IMR-90 (cell line): ENCODE measurements around the gene GTF2A1. TPM values are rescaled to one million over a fixed set of nuclear protein-coding genes. Genes with fewer than 3 reads are reported as not detected.

Source experiments
- ATAC-seq: fragments of 200-7000 bp; cut with Tn5 transposase; 2 replicates; pipeline ENCODE4 v1.9.1; 2020; ENCODE audit warnings: low read depth, mild to moderate bottlenecking, moderate library complexity
- BruUV-seq: library from RNA; stranded (reverse); fragments of 400-500 nt; replicated peaks from 2 replicates; lab custom pipeline; 2021; lab: Mats Ljungman, UMichigan
- CTCF ChIA-PET: fragments of 300-600 bp; formaldehyde crosslinking; extraction: SDS; loops from one replicate; lab custom pipeline; 2021; ENCODE audit warnings: antibody characterized with exemption; lab: Yijun Ruan, JAX
- POLR2A ChIA-PET: fragments of 300-600 bp; sonication (Branson Sonifier 250); formaldehyde crosslinking; loops from one replicate; lab custom pipeline; 2022; ENCODE audit warnings: antibody characterized with exemption; ENCODE audit not compliant: unreplicated experiment; lab: Charles Lee
- DNase-seq: peaks from one replicate; pipeline ENCODE4 v3.0.0; 2013
- H2AFZ ChIP-seq: replicated peaks from 2 replicates; pipeline ENCODE3; 2013; ENCODE audit warnings: low read length, mild to moderate bottlenecking; ENCODE audit not compliant: poor library complexity
- H2AK5ac ChIP-seq: 2 replicates; pipeline ENCODE4 v1.6.1; 2013; ENCODE audit warnings: low read depth, low read length, inconsistent platforms
- H2AK9ac ChIP-seq: replicated peaks from 2 replicates; pipeline ENCODE3; 2013; ENCODE audit warnings: mild to moderate bottlenecking, low read depth, low read length, moderate library complexity; ENCODE audit not compliant: poor library complexity
- H2BK120ac ChIP-seq: 2 replicates; pipeline ENCODE4 v1.6.1; 2013; ENCODE audit warnings: low read depth, low read length, inconsistent platforms
- H2BK15ac ChIP-seq: 3 replicates; pipeline ENCODE4 v1.6.1; 2013; ENCODE audit warnings: low read depth, low read length, inconsistent platforms
- H2BK20ac ChIP-seq: 2 replicates; pipeline ENCODE4 v1.6.1; 2013; ENCODE audit warnings: low read depth, mild to moderate bottlenecking, inconsistent platforms, low read length, moderate library complexity
- H2BK5ac ChIP-seq: 2 replicates; pipeline ENCODE4 v1.6.1; 2013; ENCODE audit warnings: mild to moderate bottlenecking, low read depth, low read length, inconsistent platforms; ENCODE audit not compliant: poor library complexity, severe bottlenecking
- H3K14ac ChIP-seq: replicated peaks from 2 replicates; pipeline ENCODE4 v1.6.1; 2013; ENCODE audit warnings: low read depth, low read length, inconsistent platforms
- H3K18ac ChIP-seq: 2 replicates; pipeline ENCODE4 v1.6.1; 2013; ENCODE audit warnings: low read depth, low read length, control low read depth
- H3K23ac ChIP-seq: 2 replicates; pipeline ENCODE4 v1.6.1; 2013; ENCODE audit warnings: low read depth, low read length, inconsistent platforms
- H3K27ac ChIP-seq: 2 replicates; pipeline ENCODE4 v1.5.1; 2013; ENCODE audit warnings: mild to moderate bottlenecking, control low read depth, low read length; ENCODE audit not compliant: insufficient read depth
- H3K27me3 ChIP-seq: 2 replicates; pipeline ENCODE4 v1.6.1; 2013; ENCODE audit warnings: low read length; ENCODE audit not compliant: control insufficient read depth, insufficient read depth
- H3K36me3 ChIP-seq: 2 replicates; pipeline ENCODE4 v1.6.1; 2013; ENCODE audit warnings: low read length, mixed read lengths; ENCODE audit not compliant: control insufficient read depth, insufficient read depth
- H3K4ac ChIP-seq: 2 replicates; pipeline ENCODE4 v1.6.1; 2013; ENCODE audit warnings: low read depth, low read length, inconsistent platforms
- H3K4me1 ChIP-seq: 2 replicates; pipeline ENCODE4 v1.6.1; 2013; ENCODE audit warnings: low read length, mixed read lengths; ENCODE audit not compliant: control insufficient read depth, insufficient read depth
- H3K4me2 ChIP-seq: 2 replicates; pipeline ENCODE4 v1.6.1; 2013; ENCODE audit warnings: low read depth, mild to moderate bottlenecking, control low read depth, low read length, moderate library complexity
- H3K4me3 ChIP-seq: 2 replicates; pipeline ENCODE4 v1.5.1; 2013; ENCODE audit warnings: low read depth, mild to moderate bottlenecking, control low read depth, low read length, moderate library complexity; ENCODE audit not compliant: insufficient read depth
- H3K56ac ChIP-seq: 2 replicates; pipeline ENCODE4 v1.6.1; 2013; ENCODE audit warnings: low read length, inconsistent platforms; ENCODE audit not compliant: insufficient read depth; ENCODE audit errors: extremely low read depth
- H3K79me1 ChIP-seq, 2 experiments: 2 replicates each; pipeline ENCODE4 v1.6.1; 2013; ENCODE audit warnings: low read length in 2 of 2, inconsistent platforms in 1 of 2, low read depth in 1 of 2
- H3K9ac ChIP-seq: 2 replicates; pipeline ENCODE4 v1.6.1; 2013; ENCODE audit warnings: low read depth, low read length, control low read depth
- H3K9me1 ChIP-seq: 2 replicates; pipeline ENCODE4 v1.6.1; 2013; ENCODE audit warnings: low read length, inconsistent platforms; ENCODE audit not compliant: insufficient read depth
- H3K9me3 ChIP-seq: 2 replicates; pipeline ENCODE4 v1.6.1; 2013; ENCODE audit warnings: low read length; ENCODE audit not compliant: control insufficient read depth, insufficient read depth
- H4K20me1 ChIP-seq: 2 replicates; pipeline ENCODE4 v1.6.1; 2013; ENCODE audit warnings: low read length, inconsistent platforms; ENCODE audit not compliant: insufficient read depth
- H4K5ac ChIP-seq: 2 replicates; pipeline ENCODE4 v1.6.1; 2013; ENCODE audit warnings: mild to moderate bottlenecking, low read depth, low read length, control low read depth
- H4K8ac ChIP-seq, 2 experiments: 2 replicates each; pipeline ENCODE4 v1.6.1; 2013; ENCODE audit warnings: low read depth in 2 of 2, low read length in 2 of 2, control low read depth in 1 of 2, inconsistent platforms in 1 of 2
- H4K91ac ChIP-seq: 2 replicates; pipeline ENCODE4 v1.6.1; 2013; ENCODE audit warnings: low read depth, low read length, inconsistent platforms; ENCODE audit not compliant: insufficient read depth
- CEBPB ChIP-seq: IDR thresholded peaks from 2 replicates; pipeline ENCODE4 v1.6.1; 2012; ENCODE audit warnings: low read depth, low read length, improper control_type of control experiment
- WGBS, 2 experiments: methylation state at CpG; one replicate each; pipeline versions ENCODE4 v1.1.5 to v1.1.7; 2013; ENCODE audit warnings: missing lambda C conversion rate in 2 of 2; ENCODE audit not compliant: insufficient read length in 1 of 2; ENCODE audit errors: extremely low coverage in 2 of 2; 5-methylcytosine and 5-hydroxymethylcytosine counted together
- dilution Hi-C: fragments of 300-500 bp; cut with HindIII; formaldehyde crosslinking; loops from one replicate; pipeline ENCODE4 v1.14.3; 2018; ENCODE audit warnings: low sequenced_read_pairs; ENCODE audit not compliant: unreplicated experiment
- in situ Hi-C: fragments of 300-500 bp; cut with MboI; formaldehyde crosslinking; loops from 3 replicates; pipeline ENCODE4 v1.14.3; 2019; ENCODE audit warnings: low sequenced_read_pairs, inconsistent platforms, mixed read lengths
- intact Hi-C: fragments of 100-400 bp; cut with micrococcal nuclease; formaldehyde crosslinking; loops from 2 replicates; pipeline ENCODE4 v1.10.0; 2022
- polyA plus RNA-seq, 3 experiments: library from polyadenylated mRNA; depleted of rRNA; stranded (reverse); fragments of >200 nt; gene quantifications; 2 replicates each; pipeline ENCODE4 v1.2.3, GENCODE V29; 2012; ENCODE audit warnings: low replicate concordance in 1 of 3
- total RNA-seq: library from RNA; depleted of rRNA; stranded (reverse); fragments of >200 nt; gene quantifications from 2 replicates; pipeline ENCODE4 v1.2.3, GENCODE V29; 2012
- TF ChIP-seq, protein P1 (sequence below): fragments of 150-350 bp; IDR thresholded peaks from 2 replicates; pipeline ENCODE4 v1.6.1; 2017; ENCODE audit warnings: mild to moderate bottlenecking, antibody characterized with exemption, low read length, low read depth

Gene GTF2A1
- total and polyA plus RNA-seq, 2 of the 4 experiments (the other 2 are of a cell fraction), result 16.0 to 60.4 TPM

DNA sequence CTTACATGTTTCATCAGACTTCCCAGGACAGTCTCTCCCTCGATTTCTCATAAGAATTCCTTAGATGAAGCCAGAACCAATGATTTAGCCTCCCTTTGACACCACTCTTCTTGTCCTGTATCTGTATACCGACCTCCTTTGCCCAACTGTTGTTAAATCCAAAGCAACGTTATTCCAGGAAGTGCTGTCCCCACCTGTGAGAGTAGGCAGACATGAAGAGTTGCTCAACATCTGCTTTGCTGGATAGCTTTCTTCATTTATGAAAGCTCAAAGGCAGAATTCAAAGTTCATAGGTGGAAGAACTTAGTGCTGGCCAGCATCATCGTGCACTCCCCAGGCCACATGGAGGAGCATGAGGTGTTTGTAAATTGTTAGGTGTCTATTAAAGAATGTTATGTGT, 55.6 kb downstream of the GTF2A1 start:
- H3K36me3 ChIP-seq, result no peaks in the 10 kb centered on the region
- no peak overlapping the region for H3K14ac ChIP-seq
- no peak overlapping the region for H4K91ac ChIP-seq
- no peak overlapping the region for H3K18ac ChIP-seq
- H2BK5ac ChIP-seq, result no peak overlapping the region
- H4K20me1 ChIP-seq, result no peaks in the 10 kb centered on the region
- H2BK15ac ChIP-seq, result no peak overlapping the region
- H3K9me3 ChIP-seq, result no peaks in the 10 kb centered on the region
- dilution Hi-C loops (no loop called here), in situ Hi-C loops (loop anchor here (10.0 kb wide), 1 partner anchor 170 kb away; no protein-coding TSS in a partner anchor), intact Hi-C loops (no loop called here)
- no peak overlapping the region for H2BK120ac ChIP-seq
- H3K4me1 ChIP-seq, result 0 out of 2 replicates have a peak, but pooled peaks cover 4% of the 10 kb centered on the region
- POLR2A ChIA-PET, result no interaction called here
- H2BK20ac ChIP-seq, result no peak overlapping the region
- H3K56ac ChIP-seq, result no peak overlapping the region
- BruUV-seq, result no TSS peak
- no peaks in the 10 kb centered on the region for H3K27me3 ChIP-seq
- no peak overlapping the region for H2AK9ac ChIP-seq
- no peak overlapping the region for H2AFZ ChIP-seq
- CTCF ChIA-PET, result interaction anchor here (0.6 to 1.2 kb wide), 2 partner anchors 178 to 291 kb away, joined by 3 to 4 read pairs; no protein-coding TSS in a partner anchor
- no peak overlapping the region for H3K4ac ChIP-seq
- no peak overlapping the region for H3K27ac ChIP-seq
- H3K23ac ChIP-seq, result no peak overlapping the region
- WGBS, 2 experiments, result 80% methylated on average over 1 of the region's 4 CpGs; no CpG with 5 or more reads in 1 of the 2 experiments
- H4K5ac ChIP-seq, result no peak overlapping the region
- H3K4me3 ChIP-seq, result no peak overlapping the region
- no peak overlapping the region for H3K9ac ChIP-seq
- no peak overlapping the region for H3K4me2 ChIP-seq
- no peak for DNase-seq
- no peak overlapping the region for H4K8ac ChIP-seq
- TF ChIP-seq, protein P1, sequence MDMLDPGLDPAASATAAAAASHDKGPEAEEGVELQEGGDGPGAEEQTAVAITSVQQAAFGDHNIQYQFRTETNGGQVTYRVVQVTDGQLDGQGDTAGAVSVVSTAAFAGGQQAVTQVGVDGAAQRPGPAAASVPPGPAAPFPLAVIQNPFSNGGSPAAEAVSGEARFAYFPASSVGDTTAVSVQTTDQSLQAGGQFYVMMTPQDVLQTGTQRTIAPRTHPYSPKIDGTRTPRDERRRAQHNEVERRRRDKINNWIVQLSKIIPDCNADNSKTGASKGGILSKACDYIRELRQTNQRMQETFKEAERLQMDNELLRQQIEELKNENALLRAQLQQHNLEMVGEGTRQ, result no peak
- 0 out of 2 replicates have a peak, but pooled peaks have one; percentile 5 for TF ChIP-seq CEBPB
- ATAC-seq, result no peak
- no peaks in the 10 kb centered on the region for H3K9me1 ChIP-seq
- H3K79me1 ChIP-seq, result peaks cover 0 to 6% of the 10 kb centered on the region in 2 experiments; a peak in 1 of 4 replicates
- H2AK5ac ChIP-seq, result no peak overlapping the region
